Gastroesophageal sphincter (tissue), 3 donors: Measurements from ENCODE around the gene NGLY1.

Source experiments
- POLR2A ChIP-seq, 2 donors: fragments of 450-650 bp; IDR thresholded peaks; one replicate each; pipeline ENCODE4 v1.6.1; 2017; ENCODE audit warnings: antibody characterized with exemption in 2 of 2, mild to moderate bottlenecking in 2 of 2, moderate library complexity in 1 of 2
- POLR2AphosphoS5 ChIP-seq: sonication (generic); formaldehyde crosslinking; IDR thresholded peaks from one replicate; pipeline ENCODE4 v1.6.1; 2017; ENCODE audit warnings: antibody characterized with exemption
- TF ChIP-seq, protein P1 (sequence below), 4 experiments: fragments of 200-600 bp in 2 of 4; fragments of 450-650 bp in 2 of 4; sonication (generic) in 1 of 4; IDR thresholded peaks; one replicate each; pipeline ENCODE4 v1.5.1; 2017 to 2019; ENCODE audit warnings: antibody characterized with exemption in 4 of 4, mild to moderate bottlenecking in 2 of 4, moderate library complexity in 2 of 4

DNA sequence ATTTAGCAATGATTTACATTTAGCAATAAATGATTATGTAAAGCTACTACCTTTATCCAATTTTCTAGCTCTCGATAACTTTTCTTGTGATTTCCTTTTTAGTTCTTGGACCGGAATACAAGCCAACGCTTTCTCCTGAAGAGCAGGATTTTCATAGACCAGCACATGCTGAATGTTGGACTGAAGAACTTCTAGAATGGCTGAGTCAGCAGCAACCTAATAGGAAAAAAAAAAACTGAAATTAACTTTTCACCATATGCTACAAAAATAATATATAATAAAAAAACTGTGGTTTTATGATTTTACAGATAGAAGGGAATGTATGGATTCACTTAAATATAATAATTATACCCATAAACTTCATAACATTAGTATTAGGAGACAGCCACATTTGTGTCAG is 32.2 kb downstream of the NGLY1 start:
- TF ChIP-seq, protein P1, sequence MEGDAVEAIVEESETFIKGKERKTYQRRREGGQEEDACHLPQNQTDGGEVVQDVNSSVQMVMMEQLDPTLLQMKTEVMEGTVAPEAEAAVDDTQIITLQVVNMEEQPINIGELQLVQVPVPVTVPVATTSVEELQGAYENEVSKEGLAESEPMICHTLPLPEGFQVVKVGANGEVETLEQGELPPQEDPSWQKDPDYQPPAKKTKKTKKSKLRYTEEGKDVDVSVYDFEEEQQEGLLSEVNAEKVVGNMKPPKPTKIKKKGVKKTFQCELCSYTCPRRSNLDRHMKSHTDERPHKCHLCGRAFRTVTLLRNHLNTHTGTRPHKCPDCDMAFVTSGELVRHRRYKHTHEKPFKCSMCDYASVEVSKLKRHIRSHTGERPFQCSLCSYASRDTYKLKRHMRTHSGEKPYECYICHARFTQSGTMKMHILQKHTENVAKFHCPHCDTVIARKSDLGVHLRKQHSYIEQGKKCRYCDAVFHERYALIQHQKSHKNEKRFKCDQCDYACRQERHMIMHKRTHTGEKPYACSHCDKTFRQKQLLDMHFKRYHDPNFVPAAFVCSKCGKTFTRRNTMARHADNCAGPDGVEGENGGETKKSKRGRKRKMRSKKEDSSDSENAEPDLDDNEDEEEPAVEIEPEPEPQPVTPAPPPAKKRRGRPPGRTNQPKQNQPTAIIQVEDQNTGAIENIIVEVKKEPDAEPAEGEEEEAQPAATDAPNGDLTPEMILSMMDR (IDR thresholded peaks at IDR 0.05): no peak
- no peak for TF ChIP-seq POLR2AphosphoS5
- no peak for TF ChIP-seq POLR2A (IDR thresholded peaks at IDR 0.05)
